Lower leg skin (tissue), 3 donors: ENCODE measurements around the gene TRAPPC3.

Source experiments
- POLR2A ChIP-seq, 2 donors: fragments of 450-650 bp; IDR thresholded peaks; one replicate each; pipeline ENCODE4 v1.6.1; 2016 to 2017; ENCODE audit warnings: antibody characterized with exemption in 2 of 2, mild to moderate bottlenecking in 1 of 2, moderate library complexity in 1 of 2
- TF ChIP-seq, protein P1 (sequence below), 3 donors: fragments of 450-650 bp; IDR thresholded peaks; one replicate each; pipeline ENCODE4 v1.5.1; 2016; ENCODE audit warnings: antibody characterized with exemption in 3 of 3, mild to moderate bottlenecking in 3 of 3, moderate library complexity in 2 of 3

DNA sequence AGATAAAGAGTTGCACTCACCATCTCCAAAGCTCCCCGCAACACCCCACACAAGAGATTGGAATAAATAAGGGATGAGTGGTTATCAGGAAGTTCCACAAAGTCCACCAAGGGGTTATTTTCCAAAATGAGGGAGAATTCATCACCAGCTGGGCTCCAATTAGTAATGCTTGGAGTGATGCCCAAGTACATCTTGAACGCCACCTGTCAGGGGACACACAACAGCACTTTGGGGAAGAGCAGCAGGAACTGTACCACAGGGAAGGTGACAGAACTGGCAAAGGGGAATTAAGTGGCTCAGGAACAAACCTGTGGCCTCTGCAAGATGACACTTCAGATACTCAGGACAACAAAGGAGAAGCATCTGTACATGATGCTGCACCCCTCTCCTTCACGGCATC is 11.5 kb downstream of the TRAPPC3 start:
- TF ChIP-seq POLR2A (IDR thresholded peaks at IDR 0.05), result no peak
- TF ChIP-seq, protein P1, sequence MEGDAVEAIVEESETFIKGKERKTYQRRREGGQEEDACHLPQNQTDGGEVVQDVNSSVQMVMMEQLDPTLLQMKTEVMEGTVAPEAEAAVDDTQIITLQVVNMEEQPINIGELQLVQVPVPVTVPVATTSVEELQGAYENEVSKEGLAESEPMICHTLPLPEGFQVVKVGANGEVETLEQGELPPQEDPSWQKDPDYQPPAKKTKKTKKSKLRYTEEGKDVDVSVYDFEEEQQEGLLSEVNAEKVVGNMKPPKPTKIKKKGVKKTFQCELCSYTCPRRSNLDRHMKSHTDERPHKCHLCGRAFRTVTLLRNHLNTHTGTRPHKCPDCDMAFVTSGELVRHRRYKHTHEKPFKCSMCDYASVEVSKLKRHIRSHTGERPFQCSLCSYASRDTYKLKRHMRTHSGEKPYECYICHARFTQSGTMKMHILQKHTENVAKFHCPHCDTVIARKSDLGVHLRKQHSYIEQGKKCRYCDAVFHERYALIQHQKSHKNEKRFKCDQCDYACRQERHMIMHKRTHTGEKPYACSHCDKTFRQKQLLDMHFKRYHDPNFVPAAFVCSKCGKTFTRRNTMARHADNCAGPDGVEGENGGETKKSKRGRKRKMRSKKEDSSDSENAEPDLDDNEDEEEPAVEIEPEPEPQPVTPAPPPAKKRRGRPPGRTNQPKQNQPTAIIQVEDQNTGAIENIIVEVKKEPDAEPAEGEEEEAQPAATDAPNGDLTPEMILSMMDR (IDR thresholded peaks at IDR 0.05), result no peak
